SK-N-SH treated with all-trans-retinoic acid at 6 μM for 48 hours (cell line): ENCODE results near the gene SAMD11.

ENCODE experiments used
- ATAC-seq: fragments of 200-7000 bp; cut with Tn5 transposase; 3 replicates; pipeline ENCODE4 v1.9.1; 2020; ENCODE audit warnings: mild to moderate bottlenecking, moderate library complexity
- BACH2 ChIP-seq: fragments of 250-450 bp; sonication (Bioruptor Pico); IDR thresholded peaks from 2 replicates; pipeline ENCODE4 v1.9.0; 2021; ENCODE audit warnings: mild to moderate bottlenecking, borderline replicate concordance
- CREB5 ChIP-seq: fragments of 250-450 bp; sonication (Bioruptor Pico); IDR thresholded peaks from 2 replicates; pipeline ENCODE4 v1.5.1; 2020; ENCODE audit warnings: low read depth, mild to moderate bottlenecking, moderate library complexity
- CSDC2 ChIP-seq: fragments of 250-450 bp; sonication (Bioruptor Pico); IDR thresholded peaks from 2 replicates; pipeline ENCODE4 v1.5.0; 2020; ENCODE audit warnings: mild to moderate bottlenecking, moderate library complexity
- ESRRG ChIP-seq: fragments of 250-450 bp; sonication (Bioruptor Pico); IDR thresholded peaks from 2 replicates; pipeline ENCODE4 v1.6.1; 2021; ENCODE audit warnings: mild to moderate bottlenecking
- GLIS3 ChIP-seq: fragments of 250-450 bp; sonication (Bioruptor Pico); IDR thresholded peaks from 2 replicates; pipeline ENCODE4 v1.5.0; 2020; ENCODE audit warnings: mild to moderate bottlenecking, moderate library complexity
- ISL1 ChIP-seq: fragments of 250-450 bp; sonication (Bioruptor Pico); IDR thresholded peaks from 2 replicates; pipeline ENCODE4 v2.1.2; 2022; ENCODE audit warnings: mild to moderate bottlenecking, moderate library complexity
- OSR1 ChIP-seq: fragments of 250-450 bp; sonication (Bioruptor Pico); IDR thresholded peaks from 2 replicates; pipeline ENCODE4 v1.8.0; 2022; ENCODE audit warnings: moderate library complexity, mild to moderate bottlenecking, inconsistent platforms
- RARB ChIP-seq: fragments of 250-450 bp; sonication (Bioruptor Pico); IDR thresholded peaks from 2 replicates; pipeline ENCODE4 v1.8.0; 2021; ENCODE audit warnings: mild to moderate bottlenecking, moderate library complexity
- SNAI2 ChIP-seq: fragments of 250-450 bp; sonication (Bioruptor Pico); IDR thresholded peaks from 2 replicates; pipeline ENCODE4 v1.5.0; 2020; ENCODE audit warnings: mild to moderate bottlenecking, moderate library complexity
- TOX ChIP-seq: fragments of 250-450 bp; sonication (Bioruptor Pico); IDR thresholded peaks from 2 replicates; pipeline ENCODE4 v1.8.0; 2021; ENCODE audit warnings: mild to moderate bottlenecking, moderate library complexity, borderline replicate concordance
- TSHZ2 ChIP-seq: fragments of 250-450 bp; sonication (Bioruptor Pico); IDR thresholded peaks from 2 replicates; pipeline ENCODE4 v1.5.0; 2020; ENCODE audit warnings: mild to moderate bottlenecking, moderate library complexity
- ZC3H10 ChIP-seq: fragments of 250-450 bp; sonication (Bioruptor Pico); IDR thresholded peaks from 2 replicates; pipeline ENCODE4 v1.5.1; 2021; ENCODE audit warnings: mild to moderate bottlenecking, moderate library complexity
- ZFP3 ChIP-seq: fragments of 250-450 bp; sonication (Bioruptor Pico); IDR thresholded peaks from 2 replicates; pipeline ENCODE4 v1.5.0; 2020; ENCODE audit warnings: mild to moderate bottlenecking, moderate library complexity
- ZFP30 ChIP-seq: fragments of 450-650 bp; formaldehyde crosslinking; IDR thresholded peaks from 2 replicates; pipeline ENCODE4 v1.5.0; 2022; ENCODE audit warnings: mild to moderate bottlenecking, moderate library complexity
- ZNF70 ChIP-seq: fragments of 450-650 bp; formaldehyde crosslinking; IDR thresholded peaks from 2 replicates; pipeline ENCODE4 v1.5.0; 2020; ENCODE audit warnings: mild to moderate bottlenecking, moderate library complexity
- ZNF8 ChIP-seq: fragments of 450-650 bp; formaldehyde crosslinking; IDR thresholded peaks from 2 replicates; pipeline ENCODE4 v1.5.0; 2020; ENCODE audit warnings: mild to moderate bottlenecking, moderate library complexity
- TF ChIP-seq, protein P1 (sequence below): fragments of 250-450 bp; sonication (Bioruptor Pico); IDR thresholded peaks from 2 replicates; pipeline ENCODE4 v1.8.0; 2021; ENCODE audit warnings: low read depth, mild to moderate bottlenecking, moderate library complexity, borderline replicate concordance
- TF ChIP-seq, protein P2 (sequence below): fragments of 250-450 bp; sonication (Bioruptor Pico); IDR thresholded peaks from 2 replicates; pipeline ENCODE4 v1.5.1; 2021; ENCODE audit warnings: mild to moderate bottlenecking, moderate library complexity
- TF ChIP-seq, protein P3 (sequence below): fragments of 250-450 bp; sonication (Bioruptor Pico); IDR thresholded peaks from 2 replicates; pipeline ENCODE4 v1.8.0; 2020; ENCODE audit warnings: mild to moderate bottlenecking, moderate library complexity, borderline replicate concordance

The SAMD11 gene

GRCh38 chr1:978835-979743 lies 55.4 kb downstream of the SAMD11 start:
- TF ChIP-seq, protein P1, sequence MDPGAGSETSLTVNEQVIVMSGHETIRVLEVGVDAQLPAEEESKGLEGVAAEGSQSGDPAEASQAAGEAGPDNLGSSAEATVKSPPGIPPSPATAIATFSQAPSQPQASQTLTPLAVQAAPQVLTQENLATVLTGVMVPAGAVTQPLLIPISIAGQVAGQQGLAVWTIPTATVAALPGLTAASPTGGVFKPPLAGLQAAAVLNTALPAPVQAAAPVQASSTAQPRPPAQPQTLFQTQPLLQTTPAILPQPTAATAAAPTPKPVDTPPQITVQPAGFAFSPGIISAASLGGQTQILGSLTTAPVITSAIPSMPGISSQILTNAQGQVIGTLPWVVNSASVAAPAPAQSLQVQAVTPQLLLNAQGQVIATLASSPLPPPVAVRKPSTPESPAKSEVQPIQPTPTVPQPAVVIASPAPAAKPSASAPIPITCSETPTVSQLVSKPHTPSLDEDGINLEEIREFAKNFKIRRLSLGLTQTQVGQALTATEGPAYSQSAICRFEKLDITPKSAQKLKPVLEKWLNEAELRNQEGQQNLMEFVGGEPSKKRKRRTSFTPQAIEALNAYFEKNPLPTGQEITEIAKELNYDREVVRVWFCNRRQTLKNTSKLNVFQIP (CRISPR knock-in tag) = no peak
- no peak for TF ChIP-seq CSDC2 (CRISPR knock-in tag)
- TF ChIP-seq RARB (CRISPR knock-in tag) = no peak
- TF ChIP-seq ZNF70 (CRISPR knock-in tag) = no peak
- no peak for TF ChIP-seq SNAI2 (CRISPR knock-in tag)
- TF ChIP-seq OSR1 = no peak
- TF ChIP-seq ESRRG (CRISPR knock-in tag) = no peak
- TF ChIP-seq GLIS3 (CRISPR knock-in tag) = no peak
- TF ChIP-seq ZNF8 (CRISPR knock-in tag) = no peak
- no peak for TF ChIP-seq TOX (CRISPR knock-in tag)
- TF ChIP-seq, protein P2, sequence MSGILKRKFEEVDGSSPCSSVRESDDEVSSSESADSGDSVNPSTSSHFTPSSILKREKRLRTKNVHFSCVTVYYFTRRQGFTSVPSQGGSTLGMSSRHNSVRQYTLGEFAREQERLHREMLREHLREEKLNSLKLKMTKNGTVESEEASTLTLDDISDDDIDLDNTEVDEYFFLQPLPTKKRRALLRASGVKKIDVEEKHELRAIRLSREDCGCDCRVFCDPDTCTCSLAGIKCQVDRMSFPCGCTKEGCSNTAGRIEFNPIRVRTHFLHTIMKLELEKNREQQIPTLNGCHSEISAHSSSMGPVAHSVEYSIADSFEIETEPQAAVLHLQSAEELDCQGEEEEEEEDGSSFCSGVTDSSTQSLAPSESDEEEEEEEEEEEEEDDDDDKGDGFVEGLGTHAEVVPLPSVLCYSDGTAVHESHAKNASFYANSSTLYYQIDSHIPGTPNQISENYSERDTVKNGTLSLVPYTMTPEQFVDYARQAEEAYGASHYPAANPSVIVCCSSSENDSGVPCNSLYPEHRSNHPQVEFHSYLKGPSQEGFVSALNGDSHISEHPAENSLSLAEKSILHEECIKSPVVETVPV (CRISPR knock-in tag) = no peak
- TF ChIP-seq ZFP30 (CRISPR knock-in tag) = no peak
- TF ChIP-seq BACH2 (CRISPR knock-in tag) = no peak
- ATAC-seq = no peak

DNA sequence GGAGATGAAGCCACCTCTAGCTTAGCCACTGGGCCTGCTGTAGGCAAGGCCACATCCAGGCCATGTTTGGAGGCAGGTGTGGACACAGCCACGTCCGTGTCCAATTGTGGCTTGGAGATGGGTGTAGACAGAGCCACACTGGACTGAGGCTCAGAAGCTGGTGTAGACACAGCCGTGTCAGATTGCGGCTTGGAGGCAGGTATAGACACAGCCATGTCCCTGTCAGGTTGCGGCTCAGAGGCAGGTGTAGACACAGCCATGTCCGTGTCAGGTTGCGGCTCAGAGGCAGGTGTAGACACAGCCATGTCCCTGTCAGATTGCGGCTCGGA lies 56.0 kb downstream of the SAMD11 start:
- ATAC-seq = no peak
- TF ChIP-seq, protein P3, sequence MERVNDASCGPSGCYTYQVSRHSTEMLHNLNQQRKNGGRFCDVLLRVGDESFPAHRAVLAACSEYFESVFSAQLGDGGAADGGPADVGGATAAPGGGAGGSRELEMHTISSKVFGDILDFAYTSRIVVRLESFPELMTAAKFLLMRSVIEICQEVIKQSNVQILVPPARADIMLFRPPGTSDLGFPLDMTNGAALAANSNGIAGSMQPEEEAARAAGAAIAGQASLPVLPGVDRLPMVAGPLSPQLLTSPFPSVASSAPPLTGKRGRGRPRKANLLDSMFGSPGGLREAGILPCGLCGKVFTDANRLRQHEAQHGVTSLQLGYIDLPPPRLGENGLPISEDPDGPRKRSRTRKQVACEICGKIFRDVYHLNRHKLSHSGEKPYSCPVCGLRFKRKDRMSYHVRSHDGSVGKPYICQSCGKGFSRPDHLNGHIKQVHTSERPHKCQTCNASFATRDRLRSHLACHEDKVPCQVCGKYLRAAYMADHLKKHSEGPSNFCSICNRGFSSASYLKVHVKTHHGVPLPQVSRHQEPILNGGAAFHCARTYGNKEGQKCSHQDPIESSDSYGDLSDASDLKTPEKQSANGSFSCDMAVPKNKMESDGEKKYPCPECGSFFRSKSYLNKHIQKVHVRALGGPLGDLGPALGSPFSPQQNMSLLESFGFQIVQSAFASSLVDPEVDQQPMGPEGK (CRISPR knock-in tag) = no peak
- TF ChIP-seq TSHZ2 (CRISPR knock-in tag) (no peak), ESRRG (CRISPR knock-in tag) (no peak), CSDC2 (CRISPR knock-in tag) (no peak), OSR1 (no peak), ZFP30 (CRISPR knock-in tag) (no peak), ISL1 (no peak), CREB5 (CRISPR knock-in tag) (no peak), BACH2 (CRISPR knock-in tag) (no peak)

GRCh38 chr1:980137-980571 lies 56.4 kb downstream of the SAMD11 start:
- no peak for TF ChIP-seq BACH2 (CRISPR knock-in tag)
- no peak for TF ChIP-seq ZC3H10 (CRISPR knock-in tag)
- TF ChIP-seq, protein P3 (CRISPR knock-in tag) = no peak
- TF ChIP-seq ZFP3 (CRISPR knock-in tag) = no peak
- TF ChIP-seq CREB5 (CRISPR knock-in tag) = no peak
- no peak for TF ChIP-seq GLIS3 (CRISPR knock-in tag)
- TF ChIP-seq, protein P1 (CRISPR knock-in tag) = no peak
- TF ChIP-seq ESRRG (CRISPR knock-in tag) = no peak
- no peak for TF ChIP-seq CSDC2 (CRISPR knock-in tag)
- TF ChIP-seq, all 23 proteins: peak for 0
- ATAC-seq = 0 out of 3 replicates have a peak, but pooled peaks have one; percentile 4
